Esophagus squamous epithelium (tissue), 4 donors: ENCODE data around the gene CCSAP.

ENCODE experiments used
- POLR2A ChIP-seq, 4 donors: fragments of 450-650 bp; IDR thresholded peaks; one replicate each; pipeline ENCODE4 v1.6.1; 2017; ENCODE audit warnings: antibody characterized with exemption in 4 of 4, mild to moderate bottlenecking in 4 of 4, moderate library complexity in 3 of 4
- TF ChIP-seq, protein P1 (sequence below), 6 experiments: fragments of 450-650 bp in 4 of 6; fragments of 200-600 bp in 2 of 6; sonication (generic) in 2 of 6; IDR thresholded peaks; one replicate each; pipeline ENCODE4 v1.5.1; 2016 to 2019; ENCODE audit warnings: antibody characterized with exemption in 6 of 6, mild to moderate bottlenecking in 4 of 6, moderate library complexity in 4 of 6

DNA sequence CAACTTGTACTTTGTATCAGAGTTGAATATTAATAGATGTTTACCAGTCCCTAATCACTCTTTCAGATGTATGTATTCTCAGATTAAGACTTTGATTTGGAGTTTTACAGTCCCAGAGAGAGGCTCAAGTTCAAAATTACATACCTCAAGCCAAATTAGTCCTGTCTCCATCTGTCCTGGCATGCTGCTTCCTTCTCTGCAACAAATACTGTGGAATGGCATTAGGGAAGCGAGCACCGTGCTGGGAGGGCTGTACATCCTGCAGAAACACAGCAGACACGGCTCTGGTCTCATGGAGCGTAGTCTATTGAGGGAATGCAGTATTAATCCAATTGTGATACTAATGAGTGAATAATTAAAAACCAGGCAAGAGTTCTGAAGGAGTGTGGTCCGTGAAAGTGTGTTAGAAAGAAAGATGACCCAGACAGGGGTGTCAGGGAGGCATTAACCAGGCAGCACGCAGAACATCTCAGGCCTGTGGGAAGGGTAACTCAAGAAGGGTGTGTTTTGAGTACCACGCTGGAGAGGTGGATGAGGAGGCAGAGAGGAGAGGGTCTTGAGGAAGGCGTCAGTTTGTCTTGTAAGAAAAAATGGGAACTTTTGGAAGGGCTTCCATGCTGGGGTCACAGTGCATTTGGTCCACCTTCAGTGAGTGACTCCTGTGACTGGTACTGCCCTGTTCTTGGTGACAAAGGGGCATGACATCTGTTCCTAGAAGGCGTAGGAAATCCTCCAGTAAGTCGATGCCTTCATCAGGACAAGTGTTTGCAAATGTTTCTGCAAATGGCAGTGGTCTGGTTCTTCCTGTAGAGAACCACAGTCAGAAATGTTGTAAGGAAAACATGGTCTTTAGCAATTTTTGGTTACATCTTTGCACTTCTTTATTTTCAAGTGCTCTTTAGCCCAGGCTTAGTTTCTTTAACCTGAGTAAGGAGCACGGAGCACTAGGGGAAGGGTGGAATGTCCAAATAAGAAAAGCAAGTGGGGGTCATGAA lies 70.4 kb downstream of the CCSAP start:
- TF ChIP-seq, protein P1, sequence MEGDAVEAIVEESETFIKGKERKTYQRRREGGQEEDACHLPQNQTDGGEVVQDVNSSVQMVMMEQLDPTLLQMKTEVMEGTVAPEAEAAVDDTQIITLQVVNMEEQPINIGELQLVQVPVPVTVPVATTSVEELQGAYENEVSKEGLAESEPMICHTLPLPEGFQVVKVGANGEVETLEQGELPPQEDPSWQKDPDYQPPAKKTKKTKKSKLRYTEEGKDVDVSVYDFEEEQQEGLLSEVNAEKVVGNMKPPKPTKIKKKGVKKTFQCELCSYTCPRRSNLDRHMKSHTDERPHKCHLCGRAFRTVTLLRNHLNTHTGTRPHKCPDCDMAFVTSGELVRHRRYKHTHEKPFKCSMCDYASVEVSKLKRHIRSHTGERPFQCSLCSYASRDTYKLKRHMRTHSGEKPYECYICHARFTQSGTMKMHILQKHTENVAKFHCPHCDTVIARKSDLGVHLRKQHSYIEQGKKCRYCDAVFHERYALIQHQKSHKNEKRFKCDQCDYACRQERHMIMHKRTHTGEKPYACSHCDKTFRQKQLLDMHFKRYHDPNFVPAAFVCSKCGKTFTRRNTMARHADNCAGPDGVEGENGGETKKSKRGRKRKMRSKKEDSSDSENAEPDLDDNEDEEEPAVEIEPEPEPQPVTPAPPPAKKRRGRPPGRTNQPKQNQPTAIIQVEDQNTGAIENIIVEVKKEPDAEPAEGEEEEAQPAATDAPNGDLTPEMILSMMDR (IDR thresholded peaks at IDR 0.05) = no peak
- no peak for TF ChIP-seq POLR2A (IDR thresholded peaks at IDR 0.05)
